HG02973 (cell line): ENCODE data around the gene IQCC.
"Not testable (repeated sequence)": the region's sequence is repeated elsewhere in the genome, so short reads cannot be mapped to it uniquely, and the experiment has no call there.

ENCODE experiments used
- ATAC-seq: cut with Tn5 transposase; IDR thresholded peaks from one replicate; pipeline ENCODE4 v1.9.1; 2021; ENCODE audit warnings: moderate library complexity; ENCODE audit not compliant: unreplicated experiment

IQCC gene

GRCh38 chr1:32205401-32206370 is at the start of gene IQCC:
Gene IQCC (plus strand): TSS chr1:32205671. CDS start chr1:32205682, 11 bp downstream.
- ATAC-seq: peak; percentile 45

GRCh38 chr1:32159189-32159588 is 46.3 kb upstream of the IQCC start:
- no peak for ATAC-seq

DNA sequence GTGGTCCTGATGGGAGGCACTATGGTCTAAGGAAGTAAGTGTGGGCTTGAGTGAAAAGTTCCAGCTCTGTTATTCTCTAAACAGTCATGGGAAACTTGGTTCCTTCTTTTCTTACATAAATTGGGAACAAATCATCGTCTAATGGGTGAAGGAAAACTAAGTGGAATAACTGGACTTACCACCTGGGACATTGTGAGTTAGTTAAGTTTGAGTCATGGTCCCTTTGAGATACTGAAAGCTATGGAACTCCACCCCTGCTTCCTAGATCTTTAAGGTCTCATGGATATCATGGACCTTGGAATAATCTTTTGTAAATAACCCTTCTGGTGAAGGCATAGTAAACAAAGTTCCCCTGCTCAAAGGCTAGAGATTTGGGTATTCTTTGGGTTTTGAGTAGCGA is 42.1 kb upstream of the IQCC start:
- no peak for ATAC-seq

DNA sequence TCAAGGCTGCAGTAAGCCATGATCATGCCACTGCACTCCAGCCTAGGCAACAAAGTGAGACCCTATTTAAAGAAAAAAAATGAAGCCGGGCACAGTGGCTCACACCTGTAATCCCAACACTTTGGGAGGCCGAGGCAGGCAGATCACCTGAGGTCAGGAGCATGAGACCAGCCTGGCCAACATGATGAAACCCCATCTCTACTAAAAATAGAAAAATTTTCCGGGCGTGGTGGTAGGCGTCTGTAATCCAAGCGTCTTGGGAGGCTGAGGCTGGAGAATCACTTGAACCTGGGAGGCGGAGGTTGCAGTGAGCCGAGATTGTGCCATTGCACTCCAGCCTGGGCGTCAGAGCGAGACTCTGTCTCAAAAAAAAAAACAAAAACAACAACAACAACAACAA is 39.8 kb upstream of the IQCC start:
- not testable (repeated sequence) for ATAC-seq

GRCh38 chr1:32170991-32171390 is 34.5 kb upstream of the IQCC start:
- ATAC-seq: no peak

DNA sequence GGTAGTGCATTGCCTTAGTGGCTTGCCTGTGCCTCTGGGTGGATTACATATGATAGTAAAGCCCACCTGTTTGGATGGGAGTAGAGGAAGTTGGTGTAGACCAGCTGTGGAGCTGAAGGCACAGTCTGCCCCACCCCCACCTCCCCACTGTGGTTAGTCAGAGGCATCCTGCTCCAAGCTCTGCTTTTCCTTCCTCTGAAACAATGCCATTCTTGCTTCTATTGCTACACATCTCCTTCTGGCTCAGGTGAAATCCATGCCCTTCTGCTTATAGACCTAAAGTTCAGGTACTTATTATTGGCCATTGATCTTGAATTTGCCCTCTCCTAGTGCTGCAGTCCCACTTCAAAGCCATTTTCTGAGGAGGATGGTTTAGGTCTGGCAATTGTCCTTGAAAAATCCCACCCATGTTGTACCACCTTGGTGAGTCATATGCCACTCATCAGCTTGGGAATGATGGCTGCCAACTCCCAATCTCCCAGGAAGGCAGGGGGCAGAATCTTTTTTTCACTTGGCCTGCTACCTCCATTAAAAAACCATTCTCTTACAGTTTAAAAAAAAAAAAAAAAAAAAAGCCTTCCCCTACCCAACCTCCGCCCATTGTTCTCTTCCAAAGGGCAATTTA is 32.7 kb upstream of the IQCC start:
- no peak for ATAC-seq

DNA sequence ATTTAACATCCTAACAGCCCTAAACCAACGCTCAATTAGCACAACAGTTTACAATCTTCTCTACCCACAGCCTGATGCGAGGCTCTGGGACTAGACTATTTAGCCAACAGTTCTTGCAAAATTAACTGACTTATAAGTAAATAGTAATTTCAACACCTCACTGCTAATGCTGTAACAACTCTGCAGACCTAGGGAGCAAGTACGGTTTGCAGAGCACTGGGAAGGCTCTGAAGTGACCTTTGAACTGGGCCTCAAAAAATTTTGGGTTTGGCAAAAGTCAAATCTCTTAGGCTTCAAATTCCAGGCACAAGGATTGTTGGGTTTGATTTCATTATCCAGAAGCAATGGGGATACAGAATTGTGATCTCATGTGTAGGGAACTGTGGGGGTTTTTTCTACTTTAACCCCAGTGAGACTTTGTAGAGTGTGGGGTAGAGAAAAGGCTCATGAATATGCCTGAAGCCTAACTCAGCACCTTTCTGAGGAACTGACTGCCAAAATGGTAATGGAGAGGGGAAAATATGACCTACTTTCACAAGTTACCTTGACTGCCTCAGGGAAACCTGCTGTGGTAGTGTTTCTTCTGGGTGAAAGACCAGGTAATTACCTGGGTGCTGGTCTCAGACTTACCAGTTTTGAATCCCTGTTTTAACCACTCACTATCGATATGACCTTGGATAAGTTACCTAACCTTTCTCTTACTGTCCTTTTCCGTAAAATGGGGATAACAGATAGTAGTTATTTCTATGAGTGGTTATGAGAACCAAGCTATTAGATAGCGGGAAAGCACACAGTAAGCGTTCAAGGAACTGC is 26.9 kb upstream of the IQCC start:
- ATAC-seq: no peak

DNA sequence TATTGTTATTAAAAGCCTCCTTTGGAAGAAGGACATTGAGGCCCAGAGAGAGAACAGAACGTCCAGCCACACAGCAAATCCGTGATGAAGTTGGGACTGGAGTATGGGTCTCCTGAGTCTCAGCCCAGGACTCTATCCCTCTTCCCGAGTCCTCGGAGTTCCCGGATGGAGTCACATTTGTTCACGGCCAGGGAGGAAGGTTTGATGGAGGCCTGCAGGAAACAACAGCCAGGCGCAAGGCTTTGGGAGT is 26.4 kb upstream of the IQCC start:
- ATAC-seq: no peak

DNA sequence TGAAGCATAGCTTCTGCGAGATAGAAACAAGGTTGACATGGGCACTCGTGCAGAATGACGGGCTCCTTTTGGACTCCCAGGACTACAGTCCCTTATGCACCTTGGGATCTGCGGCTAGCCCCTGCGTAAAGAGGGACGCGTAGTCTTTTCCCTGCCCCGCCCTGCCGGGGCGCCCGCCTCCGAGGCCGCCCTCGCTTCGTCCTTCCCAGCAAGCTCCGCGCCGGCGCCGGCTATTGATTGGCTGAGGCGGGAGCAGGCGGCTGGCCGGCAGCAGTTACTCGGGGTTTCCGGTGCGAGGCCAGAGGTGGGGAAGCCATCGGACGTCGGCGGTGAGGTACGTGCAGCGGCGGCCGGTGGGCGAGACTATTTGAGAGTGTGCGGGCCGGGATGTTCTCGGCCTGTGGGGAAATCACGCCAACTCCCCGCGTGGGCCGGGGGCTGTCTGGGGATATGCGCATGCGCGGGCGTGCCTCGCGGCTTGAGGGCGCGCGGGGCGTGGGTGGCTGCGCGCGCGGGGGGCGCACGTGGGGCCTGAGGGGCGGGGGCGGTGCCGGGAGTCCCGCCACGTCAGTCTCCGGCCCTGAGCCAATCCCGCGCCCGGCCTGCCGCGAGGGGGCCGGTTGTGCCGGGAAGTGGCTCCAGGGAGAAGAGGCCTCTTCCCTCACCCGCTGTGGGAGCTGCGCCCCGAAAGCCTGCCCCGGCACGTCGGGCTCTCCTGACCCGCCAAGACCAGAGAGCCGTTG is 25.9 kb upstream of the IQCC start, which contains the start of gene TXLNA:
TXLNA (plus strand) TSS at position 233 of the 743 bp plus-strand sequence. CDS start 671 bp downstream, outside the sequence.
- peak; percentile 77 for ATAC-seq

GRCh38 chr1:32180186-32181060 is 25.0 kb upstream of the IQCC start:
- no peak for ATAC-seq

- no peak for ATAC-seq
Measured at GRCh38 chr1:32181065-32181464, 24.4 kb upstream of the IQCC start.

DNA sequence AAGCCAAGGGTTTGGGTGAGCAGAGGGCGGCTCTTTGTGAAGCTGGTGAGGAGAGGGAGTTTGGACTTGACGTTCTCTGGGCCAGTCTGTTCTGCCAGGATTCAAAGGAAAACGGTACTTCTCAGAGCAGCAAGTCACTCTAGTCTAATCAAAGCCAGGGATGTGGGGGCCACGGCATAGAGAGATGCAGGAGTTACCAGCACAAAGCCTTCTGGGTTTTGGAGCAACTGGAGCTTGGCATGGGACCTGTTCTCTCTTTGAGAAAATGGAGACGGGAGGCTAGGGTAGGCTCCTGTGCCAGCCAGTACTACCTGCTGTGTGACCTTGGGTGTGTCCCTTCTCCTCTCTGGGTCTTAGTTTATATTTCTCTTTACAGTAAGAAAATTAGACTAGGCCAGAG is 23.9 kb upstream of the IQCC start:
- no peak for ATAC-seq

- ATAC-seq: no peak
Measured at GRCh38 chr1:32182060-32182459, 23.4 kb upstream of the IQCC start.

- no peak for ATAC-seq
Measured at GRCh38 chr1:32184650-32185049, 20.8 kb upstream of the IQCC start.

DNA sequence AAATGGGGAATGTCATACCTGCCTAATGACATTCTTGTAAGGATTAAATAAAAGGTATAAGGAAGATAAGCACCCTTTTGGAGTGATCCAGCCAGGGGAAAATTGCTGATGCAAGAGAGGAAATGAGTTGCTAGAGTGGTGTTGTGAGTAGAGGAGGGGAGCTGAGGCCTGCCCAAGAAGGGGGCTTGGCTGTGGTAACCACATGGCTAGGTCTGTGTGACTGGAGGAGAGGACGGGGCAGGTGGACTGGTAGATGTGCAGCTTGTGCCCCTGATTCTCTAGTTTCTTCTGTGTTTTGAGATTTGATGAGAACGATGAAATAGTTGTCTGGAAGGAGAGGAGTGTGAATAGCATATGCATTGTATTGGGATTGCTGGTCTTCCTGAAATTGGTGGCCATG is 19.4 kb upstream of the IQCC start:
- no peak for ATAC-seq

GRCh38 chr1:32186491-32186890 is 19.0 kb upstream of the IQCC start:
- ATAC-seq: no peak

- ATAC-seq: no peak
Measured at GRCh38 chr1:32187850-32188249, 17.6 kb upstream of the IQCC start.

GRCh38 chr1:32192220-32192948 is 13.1 kb upstream of the IQCC start:
- ATAC-seq: no peak

GRCh38 chr1:32194984-32195383 is 10.5 kb upstream of the IQCC start:
- ATAC-seq: no peak
